Astrocyte of the spinal cord (primary cell): Measurements from ENCODE around the gene GPR180.

Source experiments
- DNase-seq: peaks from one replicate; pipeline ENCODE4 v3.0.0; 2011; ENCODE audit warnings: low read depth, low spot score
- H3K4me3 ChIP-seq: 2 replicates; pipeline ENCODE4 v1.5.1; 2011; ENCODE audit warnings: low read depth, mild to moderate bottlenecking, low read length, moderate library complexity
- CTCF ChIP-seq: IDR thresholded peaks from 2 replicates; pipeline ENCODE4 v1.5.1; 2012; ENCODE audit warnings: low read depth, mild to moderate bottlenecking, low read length, inconsistent platforms
- in situ Hi-C: cut with HindIII; loops from 2 replicates; pipeline ENCODE4 v1.10.0; 2017; ENCODE audit warnings: low sequenced_read_pairs

GPR180 gene

GRCh38 chr13:94558716-94559115, 42.9 kb upstream of the GPR180 start:
- H3K4me3 ChIP-seq = no peak overlapping the region
- in situ Hi-C loops = no loop called here
- DNase-seq = no peak
- no peak for TF ChIP-seq CTCF

- no peak for DNase-seq
- in situ Hi-C loops = no loop called here
- H3K4me3 ChIP-seq = no peak overlapping the region
- TF ChIP-seq CTCF = no peak
Measured at GRCh38 chr13:94559222-94559795, 42.3 kb upstream of the GPR180 start.

GRCh38 chr13:94560116-94560515, 41.5 kb upstream of the GPR180 start:
- TF ChIP-seq CTCF = no peak
- H3K4me3 ChIP-seq = no peak overlapping the region
- in situ Hi-C loops = no loop called here
- DNase-seq = no peak

- DNase-seq = no peak
- TF ChIP-seq CTCF = no peak
- in situ Hi-C loops = no loop called here
Measured at GRCh38 chr13:94561126-94561525, 40.5 kb upstream of the GPR180 start.

GRCh38 chr13:94567581-94567980, 34.1 kb upstream of the GPR180 start:
- TF ChIP-seq CTCF = no peak
- H3K4me3 ChIP-seq = no peak overlapping the region
- no peak for DNase-seq
- in situ Hi-C loops = no loop called here

More at GRCh38 chr13:94561126-94561525, 40.5 kb upstream of the GPR180 start:
- H3K4me3 ChIP-seq = no peak overlapping the region

- no peak for DNase-seq
- in situ Hi-C loops = no loop called here
- TF ChIP-seq CTCF = no peak
- H3K4me3 ChIP-seq = no peak overlapping the region
Measured at GRCh38 chr13:94568443-94568842, 33.2 kb upstream of the GPR180 start.

- in situ Hi-C loops = no loop called here
- TF ChIP-seq CTCF = no peak
- H3K4me3 ChIP-seq = no peak overlapping the region
- DNase-seq = no peak
Measured at GRCh38 chr13:94569615-94570014, 32.0 kb upstream of the GPR180 start.
